SK-N-SH (cell line): ENCODE measurements around the gene FYN. TPM values are rescaled to one million over a fixed set of nuclear protein-coding genes. Genes with fewer than 3 reads are reported as not detected.

Experiments
- CTCF ChIA-PET: fragments of 300-600, 350-600 bp; formaldehyde crosslinking; extraction: SDS; loops from one replicate; lab custom pipeline; 2021; lab: Yijun Ruan, JAX
- POLR2A ChIA-PET: fragments of 350-600 bp; sonication (Branson Sonifier 250); formaldehyde crosslinking; extraction: SDS; loops from one replicate; lab custom pipeline; 2020; ENCODE audit warnings: antibody characterized with exemption, inconsistent platforms; lab: Yijun Ruan, JAX
- DNase-seq: peaks from one replicate; pipeline ENCODE4 v3.0.0; 2012
- H2AFZ ChIP-seq: fragments of 200-600 bp; sonication (generic); 2 replicates; pipeline ENCODE4 v1.8.1; 2016; ENCODE audit warnings: antibody characterized with exemption, mild to moderate bottlenecking, low read depth
- H3F3A ChIP-seq: fragments of 200-600 bp; sonication (generic); replicated peaks from 2 replicates; pipeline ENCODE3; 2016; ENCODE audit warnings: antibody characterized with exemption, mild to moderate bottlenecking; ENCODE audit not compliant: insufficient read depth
- H3K27ac ChIP-seq, 2 experiments: fragments of 200-500 bp in 1 of 2; fragments of 200-600 bp in 1 of 2; sonication (Bioruptor generic) in 1 of 2; sonication (generic), shearing (Covaris generic) in 1 of 2; 2 replicates each; pipeline versions ENCODE4 v1.5.1 to v1.6.1; 2014 to 2016; ENCODE audit warnings: low read depth in 2 of 2, inconsistent platforms in 1 of 2, low read length in 1 of 2, mild to moderate bottlenecking in 1 of 2, mixed read lengths in 1 of 2
- H3K27me3 ChIP-seq: fragments of 200-600 bp; sonication (generic), shearing (Covaris generic); 2 replicates; pipeline ENCODE4 v1.6.1; 2016; ENCODE audit warnings: mixed run types; ENCODE audit not compliant: insufficient read depth
- H3K36me3 ChIP-seq, 2 experiments: fragments of 200-500 bp in 1 of 2; fragments of 200-600 bp in 1 of 2; sonication (Bioruptor generic) in 1 of 2; sonication (generic) in 1 of 2; replicated peaks in 1 of 2; 2 replicates each; pipeline versions ENCODE3 to v1.5.1; 2014 to 2016; ENCODE audit warnings: low read length in 1 of 2, mild to moderate bottlenecking in 1 of 2; ENCODE audit not compliant: insufficient read depth in 2 of 2, control insufficient read depth in 1 of 2
- H3K4me1 ChIP-seq, 2 experiments: fragments of 200-500 bp in 1 of 2; fragments of 200-600 bp in 1 of 2; sonication (Bioruptor generic) in 1 of 2; sonication (generic), shearing (Covaris generic) in 1 of 2; 2 replicates each; pipeline versions ENCODE4 v1.5.1 to v1.6.1; 2014 to 2016; ENCODE audit warnings: low read depth in 1 of 2, low read length in 1 of 2, mixed run types in 1 of 2; ENCODE audit not compliant: insufficient read depth in 2 of 2, control insufficient read depth in 1 of 2
- H3K4me2 ChIP-seq: fragments of 200-600 bp; sonication (generic), shearing (Covaris generic); 2 replicates; pipeline ENCODE4 v1.6.1; 2017; ENCODE audit warnings: mixed run types
- H3K4me3 ChIP-seq, 2 experiments: fragments of 200-500 bp in 1 of 2; fragments of 200-600 bp in 1 of 2; sonication (Bioruptor generic) in 1 of 2; sonication (generic), shearing (Covaris generic) in 1 of 2; 2 replicates each; pipeline versions ENCODE4 v1.5.1 to v1.8.1; 2014 to 2016; ENCODE audit warnings: low read depth in 2 of 2, inconsistent platforms in 1 of 2, low read length in 1 of 2, mild to moderate bottlenecking in 1 of 2, mixed read lengths in 1 of 2, moderate library complexity in 1 of 2
- H3K79me2 ChIP-seq: fragments of 200-600 bp; sonication (generic); 2 replicates; pipeline ENCODE4 v1.8.1; 2017; ENCODE audit warnings: mild to moderate bottlenecking; ENCODE audit not compliant: insufficient read depth
- H3K9ac ChIP-seq: fragments of 200-600 bp; sonication (generic); 2 replicates; pipeline ENCODE4 v1.6.1; 2017; ENCODE audit warnings: mixed run types
- H3K9me2 ChIP-seq: fragments of 200-600 bp; sonication (generic); 2 replicates; pipeline ENCODE4 v1.6.1; 2017; ENCODE audit warnings: mixed run types
- H3K9me3 ChIP-seq: fragments of 200-600 bp; sonication (generic); 2 replicates; pipeline ENCODE4 v1.6.1; 2017; ENCODE audit warnings: mixed run types, mild to moderate bottlenecking, moderate library complexity
- H4K20me1 ChIP-seq: fragments of 200-600 bp; sonication (generic); 2 replicates; pipeline ENCODE4 v1.6.1; 2017; ENCODE audit warnings: mild to moderate bottlenecking, mixed run types; ENCODE audit not compliant: insufficient read depth
- EP300 ChIP-seq, 2 experiments: IDR thresholded peaks; 2 replicates each; pipeline versions ENCODE4 v1.4.0 to v1.6.1; 2012; ENCODE audit warnings: borderline replicate concordance in 1 of 2, low read depth in 1 of 2, low read length in 1 of 2
- EZH2phosphoT487 ChIP-seq: fragments of 200-600 bp; sonication (generic); IDR thresholded peaks from 2 replicates; pipeline ENCODE4 v1.6.1; 2017; ENCODE audit warnings: low read depth, mixed run types, mild to moderate bottlenecking, antibody characterized with exemption, moderate library complexity, borderline replicate concordance
- FOXJ3 ChIP-seq: sonication (generic); formaldehyde crosslinking; IDR thresholded peaks from 2 replicates; pipeline ENCODE4 v1.5.1; 2020; ENCODE audit warnings: mild to moderate bottlenecking, missing genetic modification reagents
- JUND ChIP-seq: IDR thresholded peaks from 2 replicates; pipeline ENCODE4 v1.4.0; 2012
- MXI1 ChIP-seq: IDR thresholded peaks from 2 replicates; pipeline ENCODE4 v1.6.1; 2012; ENCODE audit warnings: mild to moderate bottlenecking, low read depth, low read length, improper control_type of control experiment
- POLR2AphosphoS5 ChIP-seq: IDR thresholded peaks from 2 replicates; pipeline ENCODE4 v1.6.1; 2012; ENCODE audit warnings: low read depth, low read length
- REST ChIP-seq: IDR thresholded peaks from 2 replicates; pipeline ENCODE4 v1.6.1; 2012; ENCODE audit warnings: mild to moderate bottlenecking, low read depth, low read length, moderate library complexity
- RFX5 ChIP-seq: IDR thresholded peaks from 2 replicates; pipeline ENCODE4 v1.6.1; 2012; ENCODE audit warnings: mild to moderate bottlenecking, improper control_type of control experiment, low read length
- SMC3 ChIP-seq: IDR thresholded peaks from 2 replicates; pipeline ENCODE4 v1.6.1; 2012; ENCODE audit warnings: low read depth, low read length, improper control_type of control experiment
- TAF1 ChIP-seq: IDR thresholded peaks from 2 replicates; pipeline ENCODE4 v1.6.1; 2012; ENCODE audit warnings: low read depth, mild to moderate bottlenecking, low read length, moderate library complexity, borderline replicate concordance
- TEAD4 ChIP-seq: IDR thresholded peaks from 2 replicates; pipeline ENCODE4 v1.4.0; 2012; ENCODE audit warnings: mild to moderate bottlenecking, borderline replicate concordance; ENCODE audit not compliant: insufficient read depth
- USF2 ChIP-seq: fragments of 150-350 bp; IDR thresholded peaks from 2 replicates; pipeline ENCODE4 v1.6.1; 2017; ENCODE audit warnings: antibody characterized with exemption, low read length, low read depth, borderline replicate concordance
- WGBS: methylation state at CpG from one replicate; pipeline ENCODE4 v1.1.6; 2017; ENCODE audit warnings: low lambda C conversion rate; 5-methylcytosine and 5-hydroxymethylcytosine counted together
- polyA plus RNA-seq, 3 experiments: library from polyadenylated mRNA; depleted of rRNA; stranded (reverse); fragments of >200 nt; gene quantifications; 2 replicates each; pipeline ENCODE4 v1.2.3, GENCODE V29; 2012
- TF ChIP-seq, protein P1 (sequence below): IDR thresholded peaks from 2 replicates; pipeline ENCODE4 v1.4.0; 2012; ENCODE audit warnings: low read depth
- TF ChIP-seq, protein P2 (sequence below): fragments of 200-600 bp; sonication (generic); IDR thresholded peaks from 2 replicates; pipeline ENCODE4 v1.6.1; 2017; ENCODE audit warnings: antibody characterized with exemption, mild to moderate bottlenecking, moderate library complexity
- TF ChIP-seq, protein P3 (sequence below): fragments of 150-350 bp; IDR thresholded peaks from 2 replicates; pipeline ENCODE4 v1.6.1; 2016; ENCODE audit warnings: mild to moderate bottlenecking, low read depth, low read length
- TF ChIP-seq, protein P4 (sequence below): IDR thresholded peaks from 2 replicates; pipeline ENCODE4; 2012
- TF ChIP-seq, protein P5 (sequence below): IDR thresholded peaks from 2 replicates; pipeline ENCODE4 v1.4.0; 2012; ENCODE audit warnings: low read depth, borderline replicate concordance

Gene FYN
- polyA plus RNA-seq, 1 of the 3 experiments (the other 2 are of a cell fraction), result 31.0 TPM

- Histone ChIP-seq H3K9ac (no peak overlapping the region), H3K79me2 (peaks cover 5% of the 10 kb centered on the region; the same call in 1 of the 2 replicates)
- POLR2A ChIA-PET, result no interaction called here
These were observed 31.4 kb downstream of the FYN start for GRCh38 chr6:111841822-111842221.

More at GRCh38 chr6:111841822-111842221, 31.4 kb downstream of the FYN start:
- H3K4me1 ChIP-seq, result peaks cover 0 to 10% of the 10 kb centered on the region in 2 experiments; a peak in 2 of 4 replicates
- peaks cover 0 to 2% of the 10 kb centered on the region in 2 experiments for H3K36me3 ChIP-seq
- H3K9me3 ChIP-seq, result no peaks in the 10 kb centered on the region
- TF ChIP-seq RFX5 (no peak), POLR2AphosphoS5 (no peak), FOXJ3 (CRISPR knock-in tag) (no peak), TAF1 (no peak), EP300 (IDR thresholded peaks at IDR 0.05; ENCODE audit: borderline replicate concordance in 1 of 2, low read depth in 1 of 2, low read length in 1 of 2) (no peak), SMC3 (no peak), EZH2phosphoT487 (no peak), TEAD4 (no peak), MXI1 (no peak), JUND (no peak), USF2 (no peak), REST (no peak)
- TF ChIP-seq, protein P1, sequence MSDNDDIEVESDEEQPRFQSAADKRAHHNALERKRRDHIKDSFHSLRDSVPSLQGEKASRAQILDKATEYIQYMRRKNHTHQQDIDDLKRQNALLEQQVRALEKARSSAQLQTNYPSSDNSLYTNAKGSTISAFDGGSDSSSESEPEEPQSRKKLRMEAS, result no peak
- TF ChIP-seq, protein P2, sequence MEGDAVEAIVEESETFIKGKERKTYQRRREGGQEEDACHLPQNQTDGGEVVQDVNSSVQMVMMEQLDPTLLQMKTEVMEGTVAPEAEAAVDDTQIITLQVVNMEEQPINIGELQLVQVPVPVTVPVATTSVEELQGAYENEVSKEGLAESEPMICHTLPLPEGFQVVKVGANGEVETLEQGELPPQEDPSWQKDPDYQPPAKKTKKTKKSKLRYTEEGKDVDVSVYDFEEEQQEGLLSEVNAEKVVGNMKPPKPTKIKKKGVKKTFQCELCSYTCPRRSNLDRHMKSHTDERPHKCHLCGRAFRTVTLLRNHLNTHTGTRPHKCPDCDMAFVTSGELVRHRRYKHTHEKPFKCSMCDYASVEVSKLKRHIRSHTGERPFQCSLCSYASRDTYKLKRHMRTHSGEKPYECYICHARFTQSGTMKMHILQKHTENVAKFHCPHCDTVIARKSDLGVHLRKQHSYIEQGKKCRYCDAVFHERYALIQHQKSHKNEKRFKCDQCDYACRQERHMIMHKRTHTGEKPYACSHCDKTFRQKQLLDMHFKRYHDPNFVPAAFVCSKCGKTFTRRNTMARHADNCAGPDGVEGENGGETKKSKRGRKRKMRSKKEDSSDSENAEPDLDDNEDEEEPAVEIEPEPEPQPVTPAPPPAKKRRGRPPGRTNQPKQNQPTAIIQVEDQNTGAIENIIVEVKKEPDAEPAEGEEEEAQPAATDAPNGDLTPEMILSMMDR, result no peak
- TF ChIP-seq, protein P3, sequence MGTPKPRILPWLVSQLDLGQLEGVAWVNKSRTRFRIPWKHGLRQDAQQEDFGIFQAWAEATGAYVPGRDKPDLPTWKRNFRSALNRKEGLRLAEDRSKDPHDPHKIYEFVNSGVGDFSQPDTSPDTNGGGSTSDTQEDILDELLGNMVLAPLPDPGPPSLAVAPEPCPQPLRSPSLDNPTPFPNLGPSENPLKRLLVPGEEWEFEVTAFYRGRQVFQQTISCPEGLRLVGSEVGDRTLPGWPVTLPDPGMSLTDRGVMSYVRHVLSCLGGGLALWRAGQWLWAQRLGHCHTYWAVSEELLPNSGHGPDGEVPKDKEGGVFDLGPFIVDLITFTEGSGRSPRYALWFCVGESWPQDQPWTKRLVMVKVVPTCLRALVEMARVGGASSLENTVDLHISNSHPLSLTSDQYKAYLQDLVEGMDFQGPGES, result no peak
- TF ChIP-seq, protein P4, sequence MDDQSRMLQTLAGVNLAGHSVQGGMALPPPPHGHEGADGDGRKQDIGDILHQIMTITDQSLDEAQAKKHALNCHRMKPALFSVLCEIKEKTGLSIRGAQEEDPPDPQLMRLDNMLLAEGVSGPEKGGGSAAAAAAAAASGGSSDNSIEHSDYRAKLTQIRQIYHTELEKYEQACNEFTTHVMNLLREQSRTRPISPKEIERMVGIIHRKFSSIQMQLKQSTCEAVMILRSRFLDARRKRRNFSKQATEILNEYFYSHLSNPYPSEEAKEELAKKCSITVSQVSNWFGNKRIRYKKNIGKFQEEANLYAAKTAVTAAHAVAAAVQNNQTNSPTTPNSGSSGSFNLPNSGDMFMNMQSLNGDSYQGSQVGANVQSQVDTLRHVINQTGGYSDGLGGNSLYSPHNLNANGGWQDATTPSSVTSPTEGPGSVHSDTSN, result no peak
- TF ChIP-seq, protein P5, sequence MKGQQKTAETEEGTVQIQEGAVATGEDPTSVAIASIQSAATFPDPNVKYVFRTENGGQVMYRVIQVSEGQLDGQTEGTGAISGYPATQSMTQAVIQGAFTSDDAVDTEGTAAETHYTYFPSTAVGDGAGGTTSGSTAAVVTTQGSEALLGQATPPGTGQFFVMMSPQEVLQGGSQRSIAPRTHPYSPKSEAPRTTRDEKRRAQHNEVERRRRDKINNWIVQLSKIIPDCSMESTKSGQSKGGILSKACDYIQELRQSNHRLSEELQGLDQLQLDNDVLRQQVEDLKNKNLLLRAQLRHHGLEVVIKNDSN, result no peak
- no peak overlapping the region for H3K4me3 ChIP-seq
- no peaks in the 10 kb centered on the region for H3F3A ChIP-seq
- CTCF ChIA-PET, result no interaction called here
- 84% methylated on average over 6 of the region's 6 CpGs for WGBS
- H3K27me3 ChIP-seq, result no peaks in the 10 kb centered on the region
- no peaks in the 10 kb centered on the region for H3K9me2 ChIP-seq
- H3K27ac ChIP-seq, result no peak overlapping the region
- DNase-seq, result no peak
- H4K20me1 ChIP-seq, result no peaks in the 10 kb centered on the region
- H2AFZ ChIP-seq, result no peak overlapping the region
- H3K4me2 ChIP-seq, result no peak overlapping the region
